GM04503 (cell line): ENCODE measurements around the gene MRPS17.
"Not testable (repeated sequence)": the region's sequence is repeated elsewhere in the genome, so short reads cannot be mapped to it uniquely, and the experiment has no call there.

ENCODE experiments used
- DNase-seq: peaks from one replicate; pipeline ENCODE4 v3.0.0-alpha.2; 2012; ENCODE audit warnings: low read depth

MRPS17 gene

GRCh38 chr7:55951637-55952351, at the start of gene MRPS17:
TSS of gene MRPS17 (plus strand) at chr7:55951877. CDS start at chr7:55953196, 1,319 bp downstream.
- peak; percentile 26 for DNase-seq

DNA sequence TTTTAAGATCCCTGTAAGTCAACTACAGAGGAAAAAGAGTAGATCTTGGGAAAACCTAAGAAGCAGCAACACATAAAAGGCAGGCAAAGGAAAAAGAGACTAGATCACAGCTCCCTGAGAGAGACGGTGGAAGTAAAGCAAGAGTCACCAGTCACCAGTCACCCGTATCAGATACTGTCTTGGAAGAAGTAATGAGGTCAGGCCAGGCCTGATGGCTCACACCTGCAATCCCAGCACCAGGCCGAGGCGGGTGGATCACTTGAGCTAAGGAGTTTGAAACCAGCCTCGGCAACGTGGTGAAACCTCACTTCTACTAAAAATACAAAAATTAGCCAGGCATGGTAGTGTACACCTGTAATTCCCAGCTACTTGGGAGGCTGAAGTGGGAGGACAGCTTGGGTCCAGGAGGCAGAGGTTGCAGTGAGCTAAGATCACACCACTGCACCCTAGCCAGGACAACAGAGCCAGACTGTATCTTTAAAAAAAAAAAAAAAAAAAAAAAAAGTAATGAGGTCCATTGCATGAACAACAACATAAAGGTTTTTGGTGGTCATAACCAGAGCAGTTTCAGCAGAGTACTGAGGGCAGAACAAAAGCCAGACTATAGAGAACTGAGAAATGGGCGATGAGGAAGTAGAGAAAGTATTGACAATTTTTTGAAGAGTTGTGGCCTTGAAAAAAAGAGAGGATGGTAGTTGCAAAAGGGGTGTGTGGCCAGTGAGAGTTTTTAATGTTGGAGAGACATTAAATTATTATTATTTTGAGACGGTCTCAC, 47.5 kb upstream of the MRPS17 start:
- no peak for DNase-seq

DNA sequence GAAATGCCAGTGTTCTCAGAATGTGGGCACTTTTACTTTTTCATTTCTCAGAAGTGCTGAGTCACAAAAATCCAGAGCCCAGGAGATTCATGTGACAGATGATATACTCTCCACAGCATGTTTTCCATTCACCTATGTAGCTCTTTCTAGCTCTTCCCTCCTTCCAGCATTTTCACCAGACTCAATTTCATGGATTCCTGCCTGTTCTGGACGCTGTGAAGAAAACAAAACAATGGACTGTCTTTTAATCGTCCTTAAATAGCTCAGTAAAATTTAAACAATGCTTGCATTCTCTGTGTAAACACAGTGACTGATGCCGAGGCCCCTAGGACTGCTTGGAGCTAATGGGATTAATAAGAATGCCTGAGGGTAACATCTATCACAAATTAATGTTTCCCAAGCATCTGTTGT, 38.9 kb upstream of the MRPS17 start:
- DNase-seq, result no peak

DNA sequence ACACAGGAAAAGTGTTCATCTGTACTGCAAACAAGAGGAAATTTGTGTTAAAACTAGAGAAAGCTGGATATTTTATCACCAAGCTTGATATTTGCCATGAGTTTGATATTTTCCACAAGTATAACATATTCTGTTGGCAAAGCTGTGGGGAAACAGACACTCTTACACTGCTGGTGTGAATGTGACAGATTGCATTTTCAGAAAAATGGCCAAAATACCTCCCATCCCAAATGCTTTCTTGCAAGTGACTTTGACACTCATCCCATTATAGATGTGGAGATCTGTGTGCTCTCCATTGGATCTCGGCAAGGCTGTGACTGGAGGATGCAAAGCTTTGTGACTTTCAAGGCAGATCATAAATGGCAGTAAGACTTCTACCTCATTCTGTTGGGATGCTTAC, 33.9 kb upstream of the MRPS17 start:
- no peak for DNase-seq

DNA sequence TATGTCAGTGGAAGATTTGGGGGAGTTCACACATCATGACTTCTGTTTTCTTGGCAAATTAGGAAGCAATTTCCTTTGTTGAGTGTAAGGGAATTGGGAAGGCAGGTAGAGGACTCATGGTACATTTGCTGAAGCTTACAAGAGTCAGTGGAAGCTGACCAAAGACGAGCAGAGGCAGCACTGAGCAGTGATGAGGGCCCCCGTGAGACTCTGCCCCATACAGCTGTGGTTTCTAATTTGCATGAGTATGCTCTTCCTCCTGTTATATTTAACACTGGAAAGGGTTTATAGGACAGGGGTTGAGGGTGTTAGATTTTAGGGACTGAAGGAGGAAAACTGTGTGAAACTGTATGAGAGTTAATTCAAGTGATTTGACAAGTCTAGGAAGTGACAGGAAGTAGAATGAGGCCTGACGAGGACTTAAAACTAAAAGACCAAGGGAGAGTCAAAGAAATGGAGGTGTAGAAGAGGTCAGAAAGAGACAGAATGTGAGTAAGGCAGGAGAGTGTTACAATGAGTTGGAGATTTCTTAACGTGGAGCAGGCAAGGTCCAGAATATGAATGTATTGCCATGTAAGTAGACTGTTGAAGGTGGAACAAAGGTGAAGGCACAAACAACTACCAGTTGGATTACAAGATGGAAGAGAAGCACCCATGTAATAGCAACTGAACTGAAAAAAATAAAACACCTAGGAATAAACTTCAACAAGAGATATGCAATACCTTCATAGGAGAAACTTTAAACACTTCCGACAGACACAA, 23.5 kb upstream of the MRPS17 start:
- DNase-seq, result no peak

DNA sequence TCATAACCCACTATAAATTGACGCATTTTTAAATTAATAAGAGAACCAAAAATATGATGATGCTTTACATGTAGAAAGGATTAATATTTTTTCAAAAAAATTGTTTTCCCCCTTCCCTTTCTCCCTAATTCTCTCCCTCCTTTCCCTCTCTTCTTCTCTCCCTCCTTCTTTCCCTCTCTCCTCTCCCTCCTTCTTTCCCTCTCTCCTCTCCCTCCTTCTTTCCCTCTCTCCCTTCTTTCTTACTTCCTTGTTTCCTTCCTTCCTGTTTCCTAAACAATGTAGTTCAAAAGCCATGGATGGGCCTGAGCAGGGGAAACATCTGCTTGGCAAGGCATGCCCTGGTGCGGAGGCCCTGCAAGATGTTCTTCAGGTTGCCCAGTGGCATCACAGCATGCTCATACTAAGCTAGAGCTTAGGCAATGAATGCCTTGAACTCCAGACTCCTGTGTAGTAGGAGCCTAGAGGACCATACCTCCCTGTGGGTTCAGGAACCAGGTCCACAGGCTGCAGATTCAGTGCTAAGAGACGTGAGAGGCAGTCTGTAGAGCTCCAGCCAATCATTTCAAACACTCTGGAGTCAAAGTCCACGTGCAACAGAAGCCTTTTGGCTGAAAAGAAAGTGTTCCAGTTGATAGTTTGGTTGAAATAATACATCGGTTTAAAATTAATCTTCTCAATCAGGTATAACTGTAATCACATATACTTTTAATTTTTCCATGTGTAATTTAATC, 20.1 kb upstream of the MRPS17 start:
- no peak for DNase-seq

DNA sequence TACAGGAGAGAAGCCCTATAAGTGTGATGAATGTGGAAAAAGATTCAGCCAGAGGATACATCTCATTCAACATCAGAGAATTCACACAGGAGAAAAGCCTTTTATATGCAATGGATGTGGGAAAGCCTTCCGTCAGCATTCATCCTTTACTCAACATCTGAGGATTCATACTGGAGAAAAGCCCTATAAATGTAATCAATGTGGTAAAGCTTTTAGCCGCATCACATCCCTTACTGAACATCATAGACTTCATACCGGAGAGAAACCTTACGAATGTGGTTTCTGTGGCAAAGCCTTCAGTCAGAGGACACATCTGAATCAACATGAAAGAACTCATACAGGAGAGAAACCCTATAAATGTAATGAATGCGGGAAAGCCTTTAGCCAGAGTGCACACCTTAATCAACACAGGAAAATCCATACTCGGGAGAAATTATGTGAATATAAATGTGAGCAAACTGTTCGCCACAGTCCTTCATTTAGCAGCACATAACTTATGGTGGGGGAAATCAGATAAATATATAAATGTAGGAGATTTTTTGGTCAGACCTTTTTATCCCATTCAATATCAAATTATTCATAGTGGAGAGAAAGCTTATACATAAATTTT, 12.1 kb upstream of the MRPS17 start:
- no peak for DNase-seq

GRCh38 chr7:55946545-55946944, 5.1 kb upstream of the MRPS17 start:
- DNase-seq, result no peak

- DNase-seq, result not testable (repeated sequence)
Measured at GRCh38 chr7:55952352-55952671, 635 bp downstream of the MRPS17 start.

DNA sequence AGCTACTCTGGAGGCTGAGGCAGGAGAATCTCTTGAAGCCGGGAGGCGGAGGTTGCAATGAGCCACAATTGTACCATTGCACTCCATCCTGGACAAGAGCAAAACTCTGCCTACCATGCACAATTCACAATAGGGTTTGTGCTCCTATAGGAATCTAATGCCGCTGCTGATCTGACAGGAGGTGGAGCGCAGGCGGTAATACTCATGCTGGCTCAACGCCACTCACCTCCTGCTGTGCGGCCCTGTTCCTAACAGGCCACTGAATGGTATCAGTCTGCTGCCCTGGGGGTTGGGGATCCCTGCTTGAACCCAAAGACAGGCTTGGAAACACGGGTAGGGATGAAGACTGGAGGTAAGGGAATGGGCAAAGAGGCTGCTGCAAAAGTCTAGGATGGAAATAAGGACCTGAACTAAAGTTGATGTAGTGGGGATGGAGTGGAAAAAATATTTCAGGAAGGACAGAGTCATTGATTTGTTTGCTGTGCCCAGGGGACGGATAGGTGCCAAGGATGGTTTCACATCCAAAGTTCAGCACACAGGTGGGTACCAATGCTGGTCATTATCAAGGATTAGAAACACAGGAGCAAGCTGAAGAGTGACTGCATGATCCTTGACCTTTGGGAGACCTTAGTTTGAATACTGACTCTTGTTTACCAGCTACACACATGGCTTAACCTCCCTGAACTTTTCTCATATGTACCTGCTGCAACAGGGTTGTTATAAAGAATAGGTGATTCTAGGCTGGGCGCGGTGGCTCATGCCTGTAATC, 2.2 kb downstream of the MRPS17 start:
- no peak for DNase-seq

GRCh38 chr7:55957190-55957589, 5.5 kb downstream of the MRPS17 start:
- no peak for DNase-seq

DNA sequence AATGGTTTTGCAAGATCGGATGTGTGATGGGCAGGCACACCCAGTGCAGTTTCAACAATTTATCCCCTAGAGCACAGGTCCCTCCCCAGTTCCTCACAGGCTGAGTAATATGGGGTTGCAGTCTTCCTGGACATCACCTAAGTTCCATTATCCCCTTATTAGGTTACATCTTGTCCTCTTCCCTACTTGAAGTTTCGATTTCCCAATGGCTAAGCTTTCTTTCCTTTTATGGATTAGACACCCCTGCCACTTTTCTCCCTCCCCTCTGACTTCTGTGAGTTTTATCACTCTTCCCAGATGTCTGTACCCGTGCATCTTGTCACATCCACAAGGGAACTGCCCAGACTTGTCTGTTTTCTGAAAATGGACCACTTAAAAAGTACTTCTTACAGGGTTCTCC, 10.3 kb downstream of the MRPS17 start:
- DNase-seq, result no peak

DNA sequence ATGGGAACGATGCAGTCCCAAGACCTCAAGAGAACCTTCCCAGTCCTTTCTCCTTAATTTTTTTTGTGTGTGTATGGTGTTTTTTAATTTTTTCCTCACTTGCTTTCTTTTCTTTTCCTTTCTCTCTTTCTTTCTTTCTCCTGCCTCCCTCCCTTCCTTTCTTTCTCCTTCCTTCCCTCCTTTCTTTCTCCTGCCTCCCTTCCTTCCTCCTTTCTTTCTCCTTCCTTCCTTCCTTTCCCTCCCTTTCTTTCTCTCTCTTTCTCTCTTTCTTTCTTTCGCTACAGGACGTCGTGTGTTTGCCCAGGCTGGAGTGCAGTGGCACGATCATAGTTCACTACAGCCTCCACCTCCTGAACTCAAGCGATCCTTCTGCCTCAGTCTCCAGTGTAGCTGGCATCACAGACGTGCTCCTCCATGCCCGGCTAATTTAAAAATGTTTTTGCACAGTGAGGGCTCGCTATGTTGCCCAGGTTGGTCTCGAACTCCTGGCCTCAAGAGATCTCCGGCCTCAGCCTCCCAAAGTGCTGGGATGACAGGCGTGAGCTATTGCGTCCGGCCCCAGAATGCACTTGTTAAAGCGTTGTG, 12.0 kb downstream of the MRPS17 start:
- no peak for DNase-seq

- DNase-seq, result peak; percentile 15
Measured at GRCh38 chr7:55964261-55965099, 12.8 kb downstream of the MRPS17 start, which contains the start of gene NIPSNAP2. TSS of gene NIPSNAP2 (plus strand) at chr7:55964585. CDS start at chr7:55964610, 25 bp downstream.

DNA sequence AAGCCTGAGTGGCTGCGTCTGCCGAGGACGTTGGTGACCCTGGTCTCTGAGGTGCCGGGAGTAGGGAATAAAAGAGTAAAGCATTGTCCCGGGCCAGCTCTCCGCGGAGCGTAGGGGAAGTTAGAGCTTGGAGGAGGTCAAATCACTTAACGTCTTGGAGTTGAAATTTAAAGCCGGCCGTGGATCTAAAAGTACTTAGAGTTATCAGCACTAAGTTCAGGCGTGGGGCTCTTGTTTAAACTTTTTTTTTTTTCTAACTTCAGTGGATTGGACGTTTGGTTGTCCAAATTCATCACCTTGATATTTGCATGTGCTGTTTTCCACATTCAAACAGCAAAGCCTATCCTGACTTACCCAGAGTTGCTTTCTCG, 13.4 kb downstream of the MRPS17 start:
- DNase-seq, result peak; percentile 12

GRCh38 chr7:55965805-55966421, 14.2 kb downstream of the MRPS17 start:
- peak; percentile 40 for DNase-seq

- DNase-seq, result no peak
Measured at GRCh38 chr7:55966851-55967250, 15.2 kb downstream of the MRPS17 start.

- no peak for DNase-seq
Measured at GRCh38 chr7:55969391-55969790, 17.7 kb downstream of the MRPS17 start.

DNA sequence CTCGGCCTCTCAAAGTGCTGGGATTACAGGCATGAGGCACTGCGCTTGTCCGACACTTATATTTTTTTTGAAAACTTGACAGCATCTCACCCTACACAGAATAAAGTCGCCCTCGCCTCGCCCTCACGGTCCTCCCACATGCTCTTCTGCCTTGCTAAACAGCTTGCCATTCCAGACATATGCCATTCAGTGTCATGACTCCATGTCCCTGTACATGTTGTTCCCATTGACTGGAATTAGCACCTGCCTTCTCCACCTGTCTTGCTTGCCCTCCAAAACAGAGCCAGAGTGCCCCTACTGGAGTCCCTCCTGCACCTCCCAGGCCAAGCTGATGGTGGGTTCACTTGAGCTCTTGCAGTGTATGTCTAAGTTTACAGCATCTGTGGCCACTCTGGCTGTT, 18.9 kb downstream of the MRPS17 start:
- DNase-seq, result no peak
